Neural cell (in vitro differentiated cells): ENCODE measurements around the gene DSCAM.

Experiments used
- POLR2AphosphoS5 ChIP-seq: IDR thresholded peaks from 2 replicates; pipeline ENCODE4 v1.6.1; 2012
- SMC3 ChIP-seq: fragments of 450-650 bp; conservative IDR thresholded peaks from 2 replicates; pipeline ENCODE4 v1.6.1; 2014; ENCODE audit warnings: antibody characterized with exemption, mild to moderate bottlenecking, moderate library complexity; ENCODE audit not compliant: poor library complexity
- TAF1 ChIP-seq: IDR thresholded peaks from 2 replicates; pipeline ENCODE4 v1.6.1; 2012; ENCODE audit warnings: low read depth
- TF ChIP-seq, protein P1 (sequence below): fragments of 450-650 bp; IDR thresholded peaks from 2 replicates; pipeline ENCODE4 v1.5.1; 2014; ENCODE audit warnings: antibody characterized with exemption, mild to moderate bottlenecking, moderate library complexity; ENCODE audit not compliant: poor library complexity, severe bottlenecking

DNA sequence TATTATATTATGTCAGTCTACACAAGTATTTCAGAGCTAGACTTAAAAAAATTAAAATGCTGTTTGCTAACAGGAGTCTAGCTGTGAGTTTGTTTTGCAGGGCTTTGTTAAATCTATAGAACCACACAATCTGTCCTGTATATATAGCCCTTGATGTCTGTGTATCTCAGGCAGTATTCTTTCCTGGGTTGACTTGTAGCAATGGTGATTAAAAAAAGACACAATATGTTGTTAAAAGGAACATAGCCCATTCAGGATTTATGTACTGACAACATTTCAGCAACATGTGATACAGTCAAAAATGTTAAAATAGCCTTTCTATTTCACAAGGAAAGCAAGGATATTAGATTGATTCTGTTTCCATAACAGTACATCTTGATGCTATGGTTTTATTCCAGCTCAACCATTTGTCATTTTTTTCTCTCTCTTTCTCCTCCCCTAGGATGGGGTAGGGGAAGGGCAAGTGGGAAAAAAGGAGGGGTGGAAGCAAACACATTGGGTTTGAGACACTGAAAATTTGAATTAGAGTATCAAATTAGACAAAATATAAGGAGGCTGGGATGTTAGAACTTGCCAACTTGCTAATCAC is 139.2 kb downstream of the DSCAM start:
- TF ChIP-seq, protein P1, sequence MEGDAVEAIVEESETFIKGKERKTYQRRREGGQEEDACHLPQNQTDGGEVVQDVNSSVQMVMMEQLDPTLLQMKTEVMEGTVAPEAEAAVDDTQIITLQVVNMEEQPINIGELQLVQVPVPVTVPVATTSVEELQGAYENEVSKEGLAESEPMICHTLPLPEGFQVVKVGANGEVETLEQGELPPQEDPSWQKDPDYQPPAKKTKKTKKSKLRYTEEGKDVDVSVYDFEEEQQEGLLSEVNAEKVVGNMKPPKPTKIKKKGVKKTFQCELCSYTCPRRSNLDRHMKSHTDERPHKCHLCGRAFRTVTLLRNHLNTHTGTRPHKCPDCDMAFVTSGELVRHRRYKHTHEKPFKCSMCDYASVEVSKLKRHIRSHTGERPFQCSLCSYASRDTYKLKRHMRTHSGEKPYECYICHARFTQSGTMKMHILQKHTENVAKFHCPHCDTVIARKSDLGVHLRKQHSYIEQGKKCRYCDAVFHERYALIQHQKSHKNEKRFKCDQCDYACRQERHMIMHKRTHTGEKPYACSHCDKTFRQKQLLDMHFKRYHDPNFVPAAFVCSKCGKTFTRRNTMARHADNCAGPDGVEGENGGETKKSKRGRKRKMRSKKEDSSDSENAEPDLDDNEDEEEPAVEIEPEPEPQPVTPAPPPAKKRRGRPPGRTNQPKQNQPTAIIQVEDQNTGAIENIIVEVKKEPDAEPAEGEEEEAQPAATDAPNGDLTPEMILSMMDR, result no peak
- TF ChIP-seq SMC3, result no peak
- no peak for TF ChIP-seq POLR2AphosphoS5
- TF ChIP-seq TAF1, result no peak
